ENCODE measurements around the gene CHD6.

- TF ChIP-seq ZNF785 (tag by site-specific recombination; IDR thresholded peaks at IDR 0.05) (no peak), ZBTB44 (tag by site-specific recombination; IDR thresholded peaks at IDR 0.05) (no peak), ZNF561 (tag by site-specific recombination; IDR thresholded peaks at IDR 0.05; ENCODE audit: borderline replicate concordance) (no peak), ZNF114 (tag by site-specific recombination; IDR thresholded peaks at IDR 0.05) (no peak), ZNF433 (tag by site-specific recombination; IDR thresholded peaks at IDR 0.05; ENCODE audit: low read depth) (no peak), CTCF (tag by site-specific recombination; IDR thresholded peaks at IDR 0.05) (no peak), ZNF138 (tag by site-specific recombination; IDR thresholded peaks at IDR 0.05; ENCODE audit: borderline replicate concordance) (no peak), ZBTB11 (tag by site-specific recombination; conservative IDR thresholded peaks at IDR 0.05; ENCODE audit: low read depth) (no peak), WT1 (tag by site-specific recombination; IDR thresholded peaks at IDR 0.05) (no peak), ZBTB1 (tag by site-specific recombination; IDR thresholded peaks at IDR 0.05) (no peak), ZBTB7A (tag by site-specific recombination; IDR thresholded peaks at IDR 0.05; ENCODE audit: low read depth) (no peak), REPIN1 (tag by site-specific recombination; IDR thresholded peaks at IDR 0.05; ENCODE audit: low read depth) (no peak)
Observed at GRCh38 chr20:41427833-41428232, 190.3 kb downstream of the CHD6 start.
